ENCODE results near the gene ARPC1A. TPM values are rescaled to one million over a fixed set of nuclear protein-coding genes. Genes with fewer than 3 reads are reported as not detected.
"Not testable (repeated sequence)": the region's sequence is repeated elsewhere in the genome, so short reads cannot be mapped to it uniquely, and the experiment has no call there.

ARPC1A gene
- 293 TPM for polyA plus RNA-seq (2013, experiment 1 of 2)
- 307 TPM for polyA plus RNA-seq (2013, experiment 2 of 2)

- WGBS = under 1% methylated on average over 81 of the region's 82 CpGs
Observed at GRCh38 chr7:99325592-99326407, at the start of gene ARPC1A. TSS of gene ARPC1A (plus strand) at chr7:99325898. CDS start at chr7:99333354, 7,456 bp downstream.

GRCh38 chr7:99278180-99278579 lies 47.5 kb upstream of the ARPC1A start:
- no peak overlapping the region for H4K8ac ChIP-seq (ENCODE audit: low read length)
- no peak overlapping the region for H3K14ac ChIP-seq (ENCODE audit: low read length in 2 of 2)
- H3K27me3 ChIP-seq (ENCODE audit: control insufficient read depth in 1 of 2, insufficient read depth in 1 of 2, low read length in 2 of 2) = no peaks in the 10 kb centered on the region
- DNase-seq = no peak
- no peak overlapping the region for H4K91ac ChIP-seq (ENCODE audit: low read length)
- no peak overlapping the region for H2BK5ac ChIP-seq (ENCODE audit: low read depth, low read length, poor library complexity, severe bottlenecking)
- H2BK12ac ChIP-seq (ENCODE audit: low read length in 2 of 2) = no peak overlapping the region
- H2BK15ac ChIP-seq (ENCODE audit: low read depth, poor library complexity, severe bottlenecking) = no peak overlapping the region
- H3K27ac ChIP-seq (ENCODE audit: low read length, poor library complexity, severe bottlenecking) = no peak overlapping the region
- H2AK5ac ChIP-seq (ENCODE audit: low read length, severe bottlenecking) = no peak overlapping the region
- no peak overlapping the region for H3K18ac ChIP-seq (ENCODE audit: low read depth in 1 of 2, low read length in 2 of 2)
- peaks cover 7% of the 10 kb centered on the region for H3K4me1 ChIP-seq (ENCODE audit: control insufficient read depth, insufficient read depth, low read depth, low read length)
- no peak overlapping the region for H2BK120ac ChIP-seq (ENCODE audit: low read depth, low read length)
- H3K4ac ChIP-seq (ENCODE audit: low read depth in 1 of 2, low read length in 2 of 2) = no peak overlapping the region
- no peak overlapping the region for H2AFZ ChIP-seq (ENCODE audit: low read depth, low read length)
- H3K23ac ChIP-seq (ENCODE audit: low read length in 2 of 2) = no peak overlapping the region
- WGBS = 84% methylated on average over 5 of the region's 5 CpGs
- H3K4me3 ChIP-seq (ENCODE audit: insufficient read depth in 1 of 2, low read depth in 1 of 2, low read length in 2 of 2) = no peak overlapping the region
- H3K79me1 ChIP-seq (replicated peaks; ENCODE audit: low read length, poor library complexity, severe bottlenecking) = no peaks in the 10 kb centered on the region
- H3K9me3 ChIP-seq (ENCODE audit: control insufficient read depth, low read length) = no peaks in the 10 kb centered on the region
- H3K36me3 ChIP-seq (ENCODE audit: control insufficient read depth in 1 of 2, insufficient read depth in 2 of 2, low read depth in 1 of 2, low read length in 2 of 2) = no peaks in the 10 kb centered on the region
- no peak overlapping the region for H3K4me2 ChIP-seq (ENCODE audit: low read length, poor library complexity, severe bottlenecking)
- no peak overlapping the region for H3K9ac ChIP-seq (ENCODE audit: low read length)

More at GRCh38 chr7:99325592-99326407, at the start of gene ARPC1A:
- Histone ChIP-seq H4K8ac (ENCODE audit: low read length) (peak within 1 kb of the TSS; percentile 99), H3K79me1 (replicated peaks; ENCODE audit: low read length, poor library complexity, severe bottlenecking) (peaks cover 6% of the 10 kb centered on the region), H4K91ac (ENCODE audit: low read length) (peak within 1 kb of the TSS; percentile 97), H3K36me3 (ENCODE audit: control insufficient read depth in 1 of 2, insufficient read depth in 2 of 2, low read depth in 1 of 2, low read length in 2 of 2) (no peaks in the 10 kb centered on the region), H3K4me3 (ENCODE audit: insufficient read depth in 1 of 2, low read depth in 1 of 2, low read length in 2 of 2) (peak within 1 kb of the TSS; percentile 82 to 90), H3K23ac (ENCODE audit: low read length in 2 of 2) (peak within 1 kb of the TSS in 1 of 2 experiments; percentile 83), H3K27ac (ENCODE audit: low read length, poor library complexity, severe bottlenecking) (peak within 1 kb of the TSS; percentile 50), H3K14ac (ENCODE audit: low read length in 2 of 2) (peak within 1 kb of the TSS; percentile 29 to 98), H3K4ac (ENCODE audit: low read depth in 1 of 2, low read length in 2 of 2) (peak within 1 kb of the TSS; percentile 94 to 99), H3K9ac (ENCODE audit: low read length) (peak within 1 kb of the TSS; percentile 93), H2BK5ac (ENCODE audit: low read depth, low read length, poor library complexity, severe bottlenecking) (no peak within 1 kb of the TSS), H3K4me1 (ENCODE audit: control insufficient read depth, insufficient read depth, low read depth, low read length) (peaks cover 13% of the 10 kb centered on the region), H2AK5ac (ENCODE audit: low read length, severe bottlenecking) (peak within 1 kb of the TSS; percentile 63), H3K18ac (ENCODE audit: low read depth in 1 of 2, low read length in 2 of 2) (peak within 1 kb of the TSS; percentile 94 to 97), H3K9me3 (ENCODE audit: control insufficient read depth, low read length) (no peaks in the 10 kb centered on the region), H2BK120ac (ENCODE audit: low read depth, low read length) (no peak within 1 kb of the TSS), H3K27me3 (ENCODE audit: control insufficient read depth in 1 of 2, insufficient read depth in 1 of 2, low read length in 2 of 2) (no peaks in the 10 kb centered on the region), H2BK12ac (ENCODE audit: low read length in 2 of 2) (no peak within 1 kb of the TSS), H3K4me2 (ENCODE audit: low read length, poor library complexity, severe bottlenecking) (peak within 1 kb of the TSS; percentile 98), H2BK15ac (ENCODE audit: low read depth, poor library complexity, severe bottlenecking) (peak within 1 kb of the TSS; percentile 44), H2AFZ (ENCODE audit: low read depth, low read length) (peak within 1 kb of the TSS; percentile 74)
- DNase-seq = peak; percentile 94

GRCh38 chr7:99284165-99284564 lies 41.5 kb upstream of the ARPC1A start:
- not testable (repeated sequence) for H3K27me3 ChIP-seq (ENCODE audit: control insufficient read depth in 1 of 2, insufficient read depth in 1 of 2, low read length in 2 of 2); H3K23ac ChIP-seq (ENCODE audit: low read length in 2 of 2); H2BK5ac ChIP-seq (ENCODE audit: low read depth, low read length, poor library complexity, severe bottlenecking); H2AFZ ChIP-seq (ENCODE audit: low read depth, low read length); H2AK5ac ChIP-seq (ENCODE audit: low read length, severe bottlenecking); H3K4me1 ChIP-seq (ENCODE audit: control insufficient read depth, insufficient read depth, low read depth, low read length); H3K4me3 ChIP-seq (ENCODE audit: insufficient read depth in 1 of 2, low read depth in 1 of 2, low read length in 2 of 2); H2BK15ac ChIP-seq (ENCODE audit: low read depth, poor library complexity, severe bottlenecking); H3K9ac ChIP-seq (ENCODE audit: low read length); DNase-seq; H2BK12ac ChIP-seq (ENCODE audit: low read length in 2 of 2); H3K14ac ChIP-seq (ENCODE audit: low read length in 2 of 2); H3K9me3 ChIP-seq (ENCODE audit: control insufficient read depth, low read length); H3K4ac ChIP-seq (ENCODE audit: low read depth in 1 of 2, low read length in 2 of 2); H4K91ac ChIP-seq (ENCODE audit: low read length); H3K18ac ChIP-seq (ENCODE audit: low read depth in 1 of 2, low read length in 2 of 2); H4K8ac ChIP-seq (ENCODE audit: low read length); H3K4me2 ChIP-seq (ENCODE audit: low read length, poor library complexity, severe bottlenecking); H2BK120ac ChIP-seq (ENCODE audit: low read depth, low read length); H3K79me1 ChIP-seq (replicated peaks; ENCODE audit: low read length, poor library complexity, severe bottlenecking); H3K36me3 ChIP-seq (ENCODE audit: control insufficient read depth in 1 of 2, insufficient read depth in 2 of 2, low read depth in 1 of 2, low read length in 2 of 2); H3K27ac ChIP-seq (ENCODE audit: low read length, poor library complexity, severe bottlenecking)
- WGBS = 94% methylated on average over 4 of the region's 4 CpGs

GRCh38 chr7:99287779-99288534 lies 37.7 kb upstream of the ARPC1A start:
- Histone ChIP-seq H3K27me3 (ENCODE audit: control insufficient read depth in 1 of 2, insufficient read depth in 1 of 2, low read length in 2 of 2) (peaks cover 0 to 8% of the 10 kb centered on the region in 2 experiments), H2BK15ac (ENCODE audit: low read depth, poor library complexity, severe bottlenecking) (no peak overlapping the region), H3K27ac (ENCODE audit: low read length, poor library complexity, severe bottlenecking) (no peak overlapping the region), H3K9ac (ENCODE audit: low read length) (no peak overlapping the region), H3K4me3 (ENCODE audit: insufficient read depth in 1 of 2, low read depth in 1 of 2, low read length in 2 of 2) (no peak overlapping the region), H3K18ac (ENCODE audit: low read depth in 1 of 2, low read length in 2 of 2) (no peak overlapping the region), H3K14ac (ENCODE audit: low read length in 2 of 2) (peak overlapping the region in 1 of 2 experiments; percentile 36), H3K4me1 (ENCODE audit: control insufficient read depth, insufficient read depth, low read depth, low read length) (no peaks in the 10 kb centered on the region), H2BK5ac (ENCODE audit: low read depth, low read length, poor library complexity, severe bottlenecking) (no peak overlapping the region), H3K79me1 (replicated peaks; ENCODE audit: low read length, poor library complexity, severe bottlenecking) (no peaks in the 10 kb centered on the region), H4K91ac (ENCODE audit: low read length) (no peak overlapping the region), H2AFZ (ENCODE audit: low read depth, low read length) (no peak overlapping the region), H2AK5ac (ENCODE audit: low read length, severe bottlenecking) (no peak overlapping the region), H3K4ac (ENCODE audit: low read depth in 1 of 2, low read length in 2 of 2) (no peak overlapping the region), H2BK120ac (ENCODE audit: low read depth, low read length) (no peak overlapping the region), H3K36me3 (ENCODE audit: control insufficient read depth in 1 of 2, insufficient read depth in 2 of 2, low read depth in 1 of 2, low read length in 2 of 2) (no peaks in the 10 kb centered on the region), H3K23ac (ENCODE audit: low read length in 2 of 2) (no peak overlapping the region), H3K4me2 (ENCODE audit: low read length, poor library complexity, severe bottlenecking) (no peak overlapping the region), H3K9me3 (ENCODE audit: control insufficient read depth, low read length) (no peaks in the 10 kb centered on the region), H4K8ac (ENCODE audit: low read length) (no peak overlapping the region), H2BK12ac (ENCODE audit: low read length in 2 of 2) (no peak overlapping the region)
- no peak for DNase-seq
- 94% methylated on average over 19 of the region's 23 CpGs for WGBS
